ENCODE data around the gene CD22. TPM values are rescaled to one million over a fixed set of nuclear protein-coding genes. Genes with fewer than 3 reads are reported as not detected.

CD22 gene
- total RNA-seq, 1 donor from 2014 or later: not detected

GRCh38 chr19:35332817-35333216 lies 3.8 kb downstream of the CD22 start:
- H3K36me3 Mint-ChIP-seq (ENCODE audit: unreplicated experiment): no peaks in the 10 kb centered on the region
- H3K27me3 Mint-ChIP-seq (ENCODE audit: unreplicated experiment): peaks cover 2% of the 10 kb centered on the region
- DNase-seq: no peak
- no peak overlapping the region for H3K27ac Mint-ChIP-seq (ENCODE audit: unreplicated experiment)
- no peak for TF ChIP-seq CTCF (IDR thresholded peaks at IDR 0.05; ENCODE audit: partially characterized antibody, unreplicated experiment)
- no peak overlapping the region for H3K4me3 Mint-ChIP-seq (ENCODE audit: unreplicated experiment)
- no peaks in the 10 kb centered on the region for H3K9me3 Mint-ChIP-seq (ENCODE audit: unreplicated experiment)
- no peaks in the 10 kb centered on the region for H3K4me1 Mint-ChIP-seq (ENCODE audit: low read depth, unreplicated experiment)

GRCh38 chr19:35334144-35334753 lies 5.3 kb downstream of the CD22 start:
- no peak for TF ChIP-seq CTCF (IDR thresholded peaks at IDR 0.05; ENCODE audit: partially characterized antibody, unreplicated experiment)
- DNase-seq: no peak
- no peak overlapping the region for H3K27ac Mint-ChIP-seq (ENCODE audit: unreplicated experiment)
- H3K27me3 Mint-ChIP-seq (ENCODE audit: unreplicated experiment): peaks cover 2% of the 10 kb centered on the region
- no peaks in the 10 kb centered on the region for H3K36me3 Mint-ChIP-seq (ENCODE audit: unreplicated experiment)
- H3K9me3 Mint-ChIP-seq (ENCODE audit: unreplicated experiment): no peaks in the 10 kb centered on the region
- no peaks in the 10 kb centered on the region for H3K4me1 Mint-ChIP-seq (ENCODE audit: low read depth, unreplicated experiment)
- H3K4me3 Mint-ChIP-seq (ENCODE audit: unreplicated experiment): no peak overlapping the region

- no peak for TF ChIP-seq CTCF (IDR thresholded peaks at IDR 0.05; ENCODE audit: partially characterized antibody, unreplicated experiment)
- Mint-ChIP-seq H3K4me3 (ENCODE audit: unreplicated experiment) (no peak overlapping the region), H3K9me3 (ENCODE audit: unreplicated experiment) (peaks cover 2% of the 10 kb centered on the region), H3K36me3 (ENCODE audit: unreplicated experiment) (no peaks in the 10 kb centered on the region), H3K27ac (ENCODE audit: unreplicated experiment) (no peak overlapping the region), H3K27me3 (ENCODE audit: unreplicated experiment) (peaks cover 2% of the 10 kb centered on the region), H3K4me1 (ENCODE audit: low read depth, unreplicated experiment) (no peaks in the 10 kb centered on the region)
- DNase-seq: no peak
Measured at GRCh38 chr19:35336166-35336955, 7.4 kb downstream of the CD22 start.

GRCh38 chr19:35337097-35337983 lies 8.4 kb downstream of the CD22 start:
- H3K4me3 Mint-ChIP-seq (ENCODE audit: unreplicated experiment): no peak overlapping the region
- H3K27me3 Mint-ChIP-seq (ENCODE audit: unreplicated experiment): peaks cover 3% of the 10 kb centered on the region
- H3K9me3 Mint-ChIP-seq (ENCODE audit: unreplicated experiment): peaks cover 2% of the 10 kb centered on the region
- TF ChIP-seq CTCF (IDR thresholded peaks at IDR 0.05; ENCODE audit: partially characterized antibody, unreplicated experiment): no peak
- DNase-seq: no peak
- H3K4me1 Mint-ChIP-seq (ENCODE audit: low read depth, unreplicated experiment): peaks cover 2% of the 10 kb centered on the region
- H3K36me3 Mint-ChIP-seq (ENCODE audit: unreplicated experiment): no peaks in the 10 kb centered on the region
- H3K27ac Mint-ChIP-seq (ENCODE audit: unreplicated experiment): no peak overlapping the region
